Aorta (tissue), 5 donors: ENCODE measurements around the gene IL21R. TPM values are rescaled to one million over a fixed set of nuclear protein-coding genes. Genes with fewer than 3 reads are reported as not detected.
"Not testable (repeated sequence)": the region's sequence is repeated elsewhere in the genome, so short reads cannot be mapped to it uniquely, and the experiment has no call there.

Experiments
- ATAC-seq: fragments of 200-7000 bp; cut with Tn5 transposase; one replicate; pipeline ENCODE4 v1.9.1; 2022; ENCODE audit warnings: moderate library complexity; ENCODE audit not compliant: low FRiP score
- DNase-seq, 2 donors: peaks; one replicate each; pipeline ENCODE4 v3.0.0-alpha.2; 2020
- H3K27ac ChIP-seq, 2 donors: one replicate each; pipeline ENCODE4 v1.5.1; 2013; ENCODE audit warnings: low read length in 2 of 2, mild to moderate bottlenecking in 2 of 2, moderate library complexity in 2 of 2, control low read depth in 1 of 2, inconsistent platforms in 1 of 2, low read depth in 1 of 2
- H3K27me3 ChIP-seq, 2 donors: one replicate each; pipeline ENCODE4 v1.6.1; 2013; ENCODE audit warnings: control low read depth in 1 of 2, low read length in 1 of 2, mild to moderate bottlenecking in 1 of 2, moderate library complexity in 1 of 2; ENCODE audit not compliant: insufficient read depth in 2 of 2, control insufficient read depth in 1 of 2
- H3K36me3 ChIP-seq, 2 donors: one replicate each; pipeline ENCODE4 v1.6.1; 2013; ENCODE audit warnings: control low read depth in 1 of 2, low read length in 1 of 2, mild to moderate bottlenecking in 1 of 2; ENCODE audit not compliant: insufficient read depth in 2 of 2, control insufficient read depth in 1 of 2
- H3K4me1 ChIP-seq, 2 donors: one replicate each; pipeline ENCODE4 v1.6.1; 2013; ENCODE audit warnings: low read length in 2 of 2, control low read depth in 1 of 2, mild to moderate bottlenecking in 1 of 2, moderate library complexity in 1 of 2; ENCODE audit not compliant: insufficient read depth in 2 of 2, control insufficient read depth in 1 of 2
- H3K4me3 ChIP-seq, 2 donors: one replicate each; pipeline ENCODE4 v1.5.1; 2013; ENCODE audit warnings: low read length in 2 of 2, control low read depth in 1 of 2, mild to moderate bottlenecking in 1 of 2
- H3K9me3 ChIP-seq: one replicate; pipeline ENCODE4 v1.6.1; 2013; ENCODE audit warnings: mild to moderate bottlenecking, low read length; ENCODE audit not compliant: control insufficient read depth
- WGBS, 2 donors: extraction: QIAGEN DNeasy Blood & Tissue Kit; methylation state at CpG; one replicate each; pipeline ENCODE4 v1.1.7; 2013; 5-methylcytosine and 5-hydroxymethylcytosine counted together
- intact Hi-C, 2 donors: fragments of 100-400 bp; cut with DNase I; formaldehyde crosslinking; loops; one replicate each; pipeline versions ENCODE4 v1.14.2 to v1.15.0; 2022
- polyA plus RNA-seq, 2 donors: library from polyadenylated mRNA; stranded (reverse); fragments of 200-250 nt; gene quantifications; one replicate each; pipeline ENCODE4 v1.2.3, GENCODE V29; 2013
- total RNA-seq, 2 donors: library from RNA; stranded (reverse); fragmentation: NEBNext Ultra II Directional; extraction: Animal tissue kit (Norgen Biotek cat#: 25700); gene quantifications; one replicate each; pipeline ENCODE4 v1.2.1, GENCODE V29; 2021
- donor health status: healthy with polysubstance abuse.
- donor health status: Bipolar disorder and iron deficiency.
- donor health status: DM: no; HTN: no; CAD: no.
- donor health status: DM: no; HTN: no; CAD: no.
- donor health status: DM: yes; HTN: yes; CAD: no.

IL21R gene
- total and polyA plus RNA-seq, 4 donors, result 0.08 to 3.8 (median 0.65) TPM; not detected in 1

DNA sequence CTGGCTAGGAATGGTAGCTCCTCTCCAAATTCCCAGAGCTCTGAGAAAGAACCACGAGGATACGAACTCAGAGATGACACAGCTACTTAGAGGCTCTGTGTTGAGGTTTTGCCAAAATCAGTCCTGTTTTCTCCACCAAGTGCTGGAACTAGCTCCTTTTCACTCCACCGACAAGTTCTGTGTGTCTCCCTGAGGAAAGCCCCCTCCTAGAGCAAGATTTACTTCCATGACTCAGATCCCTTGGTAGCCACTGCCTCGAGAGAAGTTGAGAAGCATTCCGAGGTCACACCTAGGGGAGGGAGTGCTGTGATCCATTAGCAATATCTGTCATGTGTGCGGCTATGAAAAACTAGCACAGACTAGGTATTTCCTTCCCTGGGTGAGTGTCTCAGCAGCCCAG, 30.6 kb downstream of the IL21R start:
- Histone ChIP-seq H3K9me3 (no peaks in the 10 kb centered on the region), H3K27ac (no peak overlapping the region), H3K36me3 (no peaks in the 10 kb centered on the region), H3K4me1 (no peaks in the 10 kb centered on the region), H3K4me3 (no peak overlapping the region), H3K27me3 (no peaks in the 10 kb centered on the region)
- ATAC-seq (no peak), DNase-seq (no peak)
- intact Hi-C loops, result no loop called here
- WGBS, 2 donors, result 33 to 36% methylated on average over 6 of the region's 6 CpGs

DNA sequence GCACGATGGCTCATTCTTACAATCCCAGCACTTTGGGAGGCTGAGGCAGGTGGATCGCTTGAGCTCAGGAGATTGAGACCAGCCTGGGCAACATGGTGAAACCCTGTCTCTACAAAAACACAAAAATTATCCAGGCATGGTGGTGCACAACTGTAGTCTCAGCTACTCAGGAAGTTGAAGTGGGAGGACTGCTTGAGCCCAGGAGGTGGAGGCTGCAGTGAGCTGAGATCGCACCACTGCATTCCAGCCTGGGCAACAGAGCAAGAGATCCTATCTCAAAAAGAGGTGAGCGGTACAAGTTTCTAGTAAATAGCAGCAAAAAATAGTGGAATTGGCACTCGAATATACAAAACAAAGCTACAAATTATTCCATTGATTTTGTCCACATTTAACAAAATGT, 31.2 kb downstream of the IL21R start:
- H3K9me3 ChIP-seq, intact Hi-C loops, DNase-seq, H3K27me3 ChIP-seq, H3K4me1 ChIP-seq, H3K4me3 ChIP-seq, ATAC-seq, H3K27ac ChIP-seq, H3K36me3 ChIP-seq: not testable (repeated sequence)
- 84 to 91% methylated on average over 5 of the region's 5 CpGs for WGBS, 2 donors

DNA sequence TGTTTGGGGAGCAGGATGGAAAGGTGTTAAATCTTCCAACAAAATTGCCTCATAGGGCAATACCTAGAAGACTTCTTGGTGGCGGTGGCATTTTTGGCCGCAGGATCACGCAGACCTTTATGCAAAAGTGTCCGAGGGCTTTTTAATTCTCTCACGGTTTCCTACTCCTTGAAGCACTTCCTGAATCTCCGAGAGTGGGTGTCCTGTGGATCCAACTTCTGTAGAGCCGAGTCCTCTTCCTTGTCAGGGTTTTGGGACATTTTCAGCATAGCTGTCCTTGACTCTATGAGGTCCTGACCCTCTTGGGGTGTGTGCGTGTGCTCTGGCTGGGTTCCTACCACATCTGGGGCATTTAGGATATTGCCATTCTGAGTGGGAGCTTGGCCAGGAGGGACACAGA, 31.7 kb downstream of the IL21R start:
- Histone ChIP-seq H3K27ac (no peak overlapping the region), H3K4me3 (no peak overlapping the region), H3K4me1 (no peaks in the 10 kb centered on the region), H3K27me3 (no peaks in the 10 kb centered on the region), H3K9me3 (no peaks in the 10 kb centered on the region), H3K36me3 (no peaks in the 10 kb centered on the region)
- intact Hi-C loops, result no loop called here
- no peak for ATAC-seq
- WGBS, 2 donors, result 82 to 89% methylated on average over 8 of the region's 8 CpGs
- peak in 1 of 2 donors; percentile 4 for DNase-seq

- ATAC-seq (no peak), DNase-seq (peak; percentile 20 to 65)
- Histone ChIP-seq H3K27ac (no peak overlapping the region), H3K36me3 (no peaks in the 10 kb centered on the region), H3K4me3 (no peak overlapping the region), H3K27me3 (no peaks in the 10 kb centered on the region), H3K4me1 (no peaks in the 10 kb centered on the region), H3K9me3 (no peaks in the 10 kb centered on the region)
- 88% methylated on average over 16 of the region's 16 CpGs for WGBS, 2 donors
- intact Hi-C loops, result no loop called here
These were observed 32.4 kb downstream of the IL21R start for GRCh38 chr16:27434141-27435051.

- H3K9me3 ChIP-seq, H3K27me3 ChIP-seq, H3K4me3 ChIP-seq, intact Hi-C loops, H3K36me3 ChIP-seq, H3K4me1 ChIP-seq, ATAC-seq, H3K27ac ChIP-seq: not testable (repeated sequence)
- 91 to 92% methylated on average over 5 of the region's 5 CpGs for WGBS, 2 donors
- peak; percentile 2 to 43 for DNase-seq
These were observed 33.2 kb downstream of the IL21R start for GRCh38 chr16:27435146-27435545.

DNA sequence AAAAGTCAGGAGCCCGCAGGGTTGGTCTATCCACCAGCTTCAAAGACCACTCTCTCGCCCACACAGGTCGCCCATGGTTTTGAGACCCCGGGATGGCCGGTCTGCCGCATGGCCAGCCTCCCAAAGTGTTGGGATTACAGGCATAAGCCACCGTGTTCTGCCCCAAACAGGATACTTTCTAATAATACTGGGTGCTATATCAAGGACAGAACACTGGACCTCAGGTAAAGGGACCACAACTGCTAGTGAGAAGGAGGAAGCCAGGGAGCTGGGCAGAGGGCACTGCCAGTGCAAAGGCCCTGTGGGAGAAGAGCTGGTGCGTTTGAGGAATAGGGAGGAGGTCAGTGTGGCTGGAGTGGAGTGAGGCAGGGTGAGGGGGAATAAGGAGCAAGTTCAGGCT, 34.1 kb downstream of the IL21R start:
- WGBS, 2 donors, result 87 to 93% methylated on average over 8 of the region's 8 CpGs
- DNase-seq, result peak; percentile 14 to 21

DNA sequence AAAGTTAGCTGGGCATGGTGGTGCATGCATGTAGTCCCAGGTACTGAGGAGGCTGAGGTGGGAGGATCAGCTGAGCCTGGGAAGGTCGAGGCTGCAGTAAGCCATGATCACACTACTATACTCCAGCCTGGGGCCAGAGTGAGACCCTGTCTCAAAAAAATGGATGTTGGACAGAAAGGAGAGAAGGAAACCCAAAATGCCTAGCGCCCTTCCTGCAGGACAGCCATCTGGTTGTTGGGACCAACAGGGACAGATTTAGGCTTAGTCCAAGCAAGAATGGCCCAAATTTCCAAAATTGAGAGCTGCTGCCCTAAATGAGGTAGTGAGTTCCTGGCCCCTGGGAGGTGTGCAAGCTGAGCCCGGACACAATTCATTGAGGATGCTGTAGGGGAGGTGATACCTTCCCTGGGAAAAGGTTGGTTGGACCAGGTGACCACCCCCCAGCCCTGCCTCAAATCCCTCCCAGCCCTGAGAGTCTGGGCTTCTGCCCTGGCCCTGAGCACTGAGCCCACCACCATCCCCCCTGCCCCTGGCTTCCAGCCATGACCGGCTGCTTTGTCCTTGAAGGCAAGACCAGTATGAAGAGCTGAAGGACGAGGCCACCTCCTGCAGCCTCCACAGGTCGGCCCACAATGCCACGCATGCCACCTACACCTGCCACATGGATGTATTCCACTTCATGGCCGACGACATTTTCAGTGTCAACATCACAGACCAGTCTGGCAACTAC, 35.1 kb downstream of the IL21R start:
- no peaks in the 10 kb centered on the region for H3K4me1 ChIP-seq
- DNase-seq (peak in 1 of 2 donors; percentile 58), ATAC-seq (peak; percentile 34)
- 82 to 87% methylated on average over 9 of the region's 9 CpGs for WGBS, 2 donors
- no peaks in the 10 kb centered on the region for H3K27me3 ChIP-seq
- H3K36me3 ChIP-seq, result no peaks in the 10 kb centered on the region
- no peak overlapping the region for H3K27ac ChIP-seq
- no peak overlapping the region for H3K4me3 ChIP-seq
- intact Hi-C loops, result no loop called here
- no peaks in the 10 kb centered on the region for H3K9me3 ChIP-seq

More for the DNA sequence above, 34.1 kb downstream of the IL21R start:
- H3K27me3 ChIP-seq, result no peaks in the 10 kb centered on the region
- H3K36me3 ChIP-seq, result no peaks in the 10 kb centered on the region
- H3K4me3 ChIP-seq, result no peak overlapping the region
- no peak for ATAC-seq
- H3K4me1 ChIP-seq, result no peaks in the 10 kb centered on the region
- intact Hi-C loops, result no loop called here
- H3K9me3 ChIP-seq, result no peaks in the 10 kb centered on the region
- no peak overlapping the region for H3K27ac ChIP-seq

GRCh38 chr16:27437946-27438345, 36.0 kb downstream of the IL21R start:
- Histone ChIP-seq H3K4me3 (no peak overlapping the region), H3K27me3 (no peaks in the 10 kb centered on the region), H3K36me3 (no peaks in the 10 kb centered on the region), H3K9me3 (no peaks in the 10 kb centered on the region), H3K4me1 (no peaks in the 10 kb centered on the region), H3K27ac (no peak overlapping the region)
- no peak for ATAC-seq
- intact Hi-C loops, result no loop called here
- no peak for DNase-seq
- 95% methylated on average over 6 of the region's 6 CpGs for WGBS, 2 donors
